GM12891 (cell line): Measurements from ENCODE around the gene AKAP7.

Experiments used
- PAX5 ChIP-seq: IDR thresholded peaks from 2 replicates; pipeline ENCODE4 v1.6.1; 2011; ENCODE audit warnings: low read length, moderate library complexity, mild to moderate bottlenecking; ENCODE audit not compliant: insufficient read depth, severe bottlenecking
- POLR2A ChIP-seq: IDR thresholded peaks from 2 replicates; pipeline ENCODE4 v1.6.1; 2011; ENCODE audit warnings: low read depth, low read length, control low read depth
- POLR2AphosphoS5 ChIP-seq: IDR thresholded peaks from 2 replicates; pipeline ENCODE4 v1.6.1; 2011; ENCODE audit warnings: low read depth, low read length, control low read depth
- POU2F2 ChIP-seq: IDR thresholded peaks from 2 replicates; pipeline ENCODE4 v1.6.1; 2011; ENCODE audit warnings: low read depth, mild to moderate bottlenecking, control low read depth, low read length, moderate library complexity
- SPI1 ChIP-seq: IDR thresholded peaks from 2 replicates; pipeline ENCODE4 v1.6.1; 2011; ENCODE audit warnings: low read depth, low read length, control low read depth
- TAF1 ChIP-seq: IDR thresholded peaks from 2 replicates; pipeline ENCODE4 v1.6.1; 2011; ENCODE audit warnings: low read depth, low read length, control low read depth

- TF ChIP-seq TAF1 (no peak), POLR2AphosphoS5 (no peak), POLR2A (no peak), PAX5 (no peak), SPI1 (no peak), POU2F2 (no peak)
Observed at GRCh38 chr6:131250122-131250521, 114.9 kb downstream of the AKAP7 start.
